Measurements from ENCODE around the gene CRACR2B. TPM values are rescaled to one million over a fixed set of nuclear protein-coding genes. Genes with fewer than 3 reads are reported as not detected.

CRACR2B gene
- total and polyA plus RNA-seq, 3 experiments from 2014 or later, result 2.4 to 3.6 TPM; not detected in 1

- Mint-ChIP-seq H3K4me3 (peak overlapping the region in 1 of 7 donors; percentile 66), H3K4me1 (peaks cover 0 to 14% (median 4%) of the 10 kb centered on the region in 3 donors), H3K9me3 (no peaks in the 10 kb centered on the region), H3K27ac (no peak overlapping the region), H3K27me3 (peaks cover 3% of the 10 kb centered on the region in 2 donors), H3K36me3 (peaks cover 0 to 16% (median 0%) of the 10 kb centered on the region in 3 donors)
- CTCF ChIA-PET, result no interaction called here
- Histone ChIP-seq H3K27ac (ENCODE audit: low read depth, low read length) (no peak overlapping the region), H3K4me3 (ENCODE audit: low read length) (no peak overlapping the region), H3K27me3 (ENCODE audit: insufficient read depth, low read length, poor library complexity, severe bottlenecking) (no peaks in the 10 kb centered on the region), H3K4me1 (ENCODE audit: insufficient read depth, low read length) (no peaks in the 10 kb centered on the region), H3K9me3 (ENCODE audit: low read length) (no peaks in the 10 kb centered on the region), H3K36me3 (ENCODE audit: insufficient read depth, low read length) (no peaks in the 10 kb centered on the region)
- POLR2A ChIA-PET, result no interaction called here
- DNase-seq, result no peak
Observed at GRCh38 chr11:787084-787675, 40.5 kb upstream of the CRACR2B start.

- Mint-ChIP-seq H3K4me3 (no peak overlapping the region), H3K27ac (no peak overlapping the region), H3K9me3 (no peaks in the 10 kb centered on the region), H3K27me3 (peaks cover 3% of the 10 kb centered on the region in 2 donors), H3K36me3 (peaks cover 0 to 17% (median 0%) of the 10 kb centered on the region in 3 donors), H3K4me1 (peaks cover 0 to 14% (median 4%) of the 10 kb centered on the region in 3 donors)
- Histone ChIP-seq H3K36me3 (ENCODE audit: insufficient read depth, low read length) (no peaks in the 10 kb centered on the region), H3K4me3 (ENCODE audit: low read length) (no peak overlapping the region), H3K9me3 (ENCODE audit: low read length) (no peaks in the 10 kb centered on the region), H3K4me1 (ENCODE audit: insufficient read depth, low read length) (no peaks in the 10 kb centered on the region), H3K27me3 (ENCODE audit: insufficient read depth, low read length, poor library complexity, severe bottlenecking) (no peaks in the 10 kb centered on the region), H3K27ac (ENCODE audit: low read depth, low read length) (no peak overlapping the region)
- DNase-seq, result no peak
- ChIA-PET POLR2A (no interaction called here), CTCF (no interaction called here)
Observed at GRCh38 chr11:788009-788640, 39.6 kb upstream of the CRACR2B start.

GRCh38 chr11:788953-789940 is 38.5 kb upstream of the CRACR2B start:
- ChIA-PET POLR2A (interaction anchor here (0.6 to 1.1 kb wide), 2 partner anchors 23 to 84 kb away, joined by 3 to 4 read pairs; no protein-coding TSS in a partner anchor), CTCF (no interaction called here)
- H3K27ac Mint-ChIP-seq, result no peak overlapping the region
- Histone ChIP-seq H3K4me3 (ENCODE audit: low read length) (no peak overlapping the region), H3K27me3 (ENCODE audit: insufficient read depth, low read length, poor library complexity, severe bottlenecking) (no peaks in the 10 kb centered on the region), H3K4me1 (ENCODE audit: insufficient read depth, low read length) (no peaks in the 10 kb centered on the region), H3K36me3 (ENCODE audit: insufficient read depth, low read length) (peaks cover 4% of the 10 kb centered on the region), H3K27ac (ENCODE audit: low read depth, low read length) (no peak overlapping the region), H3K9me3 (ENCODE audit: low read length) (no peaks in the 10 kb centered on the region)
- H3K4me3 Mint-ChIP-seq, result peak overlapping the region in 1 of 7 donors; percentile 19
- H3K9me3 Mint-ChIP-seq, result no peaks in the 10 kb centered on the region
- peaks cover 3% of the 10 kb centered on the region in 2 donors for H3K27me3 Mint-ChIP-seq
- peaks cover 0 to 18% (median 4%) of the 10 kb centered on the region in 3 donors for H3K4me1 Mint-ChIP-seq
- DNase-seq, result no peak
- peaks cover 0 to 24% (median 0%) of the 10 kb centered on the region in 3 donors for H3K36me3 Mint-ChIP-seq

- Mint-ChIP-seq H3K9me3 (no peaks in the 10 kb centered on the region), H3K27me3 (peaks cover 3% of the 10 kb centered on the region in 2 donors), H3K4me3 (peak within 1 kb of the TSS in 2 of 7 donors; percentile 19 to 32), H3K36me3 (peaks cover 0 to 23% (median 0%) of the 10 kb centered on the region in 3 donors), H3K27ac (peak within 1 kb of the TSS in 1 of 8 donors; percentile 92), H3K4me1 (peaks cover 0 to 20% (median 4%) of the 10 kb centered on the region in 3 donors)
- no peak within 1 kb of the TSS for H3K4me3 ChIP-seq (ENCODE audit: low read length)
- no peak within 1 kb of the TSS for H3K27ac ChIP-seq (ENCODE audit: low read depth, low read length)
- DNase-seq, result no peak
- H3K9me3 ChIP-seq (ENCODE audit: low read length), result no peaks in the 10 kb centered on the region
- ChIA-PET CTCF (no interaction called here), POLR2A (interaction anchor here (0.6 to 1.1 kb wide), 2 partner anchors 24 to 84 kb away, joined by 3 to 4 read pairs; no protein-coding TSS in a partner anchor)
- peaks cover 4% of the 10 kb centered on the region for H3K4me1 ChIP-seq (ENCODE audit: insufficient read depth, low read length)
- H3K27me3 ChIP-seq (ENCODE audit: insufficient read depth, low read length, poor library complexity, severe bottlenecking), result no peaks in the 10 kb centered on the region
- H3K36me3 ChIP-seq (ENCODE audit: insufficient read depth, low read length), result peaks cover 4% of the 10 kb centered on the region
Observed at GRCh38 chr11:789943-790342, 37.8 kb upstream of the CRACR2B start, which contains the start of gene CEND1. TSS of gene CEND1 (minus strand) at chr11:790090. CDS start at chr11:788576, 1,514 bp downstream.

GRCh38 chr11:790721-791564 is 36.8 kb upstream of the CRACR2B start:
- Mint-ChIP-seq H3K36me3 (peaks cover 0 to 22% (median 0%) of the 10 kb centered on the region in 3 donors), H3K4me1 (peaks cover 2 to 18% (median 4%) of the 10 kb centered on the region in 3 donors), H3K9me3 (no peaks in the 10 kb centered on the region), H3K4me3 (no peak overlapping the region), H3K27ac (peak overlapping the region in 1 of 8 donors; percentile 92), H3K27me3 (peaks cover 3% of the 10 kb centered on the region in 2 donors)
- CTCF ChIA-PET, result no interaction called here
- peaks cover 14% of the 10 kb centered on the region for H3K4me1 ChIP-seq (ENCODE audit: insufficient read depth, low read length)
- POLR2A ChIA-PET, result interaction anchor here (0.7 kb wide), 1 partner anchor 53 kb away, joined by 14 read pairs; no protein-coding TSS in a partner anchor
- H3K27ac ChIP-seq (ENCODE audit: low read depth, low read length), result no peak overlapping the region
- no peak overlapping the region for H3K4me3 ChIP-seq (ENCODE audit: low read length)
- H3K36me3 ChIP-seq (ENCODE audit: insufficient read depth, low read length), result peaks cover 4% of the 10 kb centered on the region
- no peaks in the 10 kb centered on the region for H3K27me3 ChIP-seq (ENCODE audit: insufficient read depth, low read length, poor library complexity, severe bottlenecking)
- H3K9me3 ChIP-seq (ENCODE audit: low read length), result no peaks in the 10 kb centered on the region
- no peak for DNase-seq

GRCh38 chr11:791658-792534 is 35.8 kb upstream of the CRACR2B start:
- ChIA-PET CTCF (no interaction called here), POLR2A (no interaction called here)
- Histone ChIP-seq H3K4me1 (ENCODE audit: insufficient read depth, low read length) (peaks cover 21% of the 10 kb centered on the region), H3K27me3 (ENCODE audit: insufficient read depth, low read length, poor library complexity, severe bottlenecking) (no peaks in the 10 kb centered on the region), H3K27ac (ENCODE audit: low read depth, low read length) (no peak overlapping the region), H3K36me3 (ENCODE audit: insufficient read depth, low read length) (peaks cover 4% of the 10 kb centered on the region), H3K9me3 (ENCODE audit: low read length) (no peaks in the 10 kb centered on the region), H3K4me3 (ENCODE audit: low read length) (no peak overlapping the region)
- Mint-ChIP-seq H3K9me3 (no peaks in the 10 kb centered on the region), H3K4me1 (peaks cover 9 to 24% (median 10%) of the 10 kb centered on the region in 3 donors), H3K27ac (no peak overlapping the region), H3K4me3 (no peak overlapping the region), H3K36me3 (peaks cover 0 to 23% (median 0%) of the 10 kb centered on the region in 3 donors), H3K27me3 (peaks cover 3% of the 10 kb centered on the region in 2 donors)
- DNase-seq, result no peak

- no peaks in the 10 kb centered on the region for H3K27me3 ChIP-seq (ENCODE audit: insufficient read depth, low read length, poor library complexity, severe bottlenecking)
- peaks cover 0 to 25% (median 0%) of the 10 kb centered on the region in 3 donors for H3K36me3 Mint-ChIP-seq
- no peak overlapping the region for H3K4me3 Mint-ChIP-seq
- peaks cover 4% of the 10 kb centered on the region for H3K36me3 ChIP-seq (ENCODE audit: insufficient read depth, low read length)
- no peak for DNase-seq
- no peak overlapping the region for H3K27ac Mint-ChIP-seq
- peaks cover 25% of the 10 kb centered on the region for H3K4me1 ChIP-seq (ENCODE audit: insufficient read depth, low read length)
- H3K9me3 ChIP-seq (ENCODE audit: low read length), result no peaks in the 10 kb centered on the region
- no peaks in the 10 kb centered on the region for H3K9me3 Mint-ChIP-seq
- peaks cover 14 to 30% (median 14%) of the 10 kb centered on the region in 3 donors for H3K4me1 Mint-ChIP-seq
- H3K27ac ChIP-seq (ENCODE audit: low read depth, low read length), result no peak overlapping the region
- POLR2A ChIA-PET, result no interaction called here
- CTCF ChIA-PET, result no interaction called here
- H3K4me3 ChIP-seq (ENCODE audit: low read length), result no peak overlapping the region
- peaks cover 3% of the 10 kb centered on the region in 2 donors for H3K27me3 Mint-ChIP-seq
Observed at GRCh38 chr11:792535-792821, 35.2 kb upstream of the CRACR2B start.
